ENCODE results near the gene PDE11A.

PDE11A gene

DNA sequence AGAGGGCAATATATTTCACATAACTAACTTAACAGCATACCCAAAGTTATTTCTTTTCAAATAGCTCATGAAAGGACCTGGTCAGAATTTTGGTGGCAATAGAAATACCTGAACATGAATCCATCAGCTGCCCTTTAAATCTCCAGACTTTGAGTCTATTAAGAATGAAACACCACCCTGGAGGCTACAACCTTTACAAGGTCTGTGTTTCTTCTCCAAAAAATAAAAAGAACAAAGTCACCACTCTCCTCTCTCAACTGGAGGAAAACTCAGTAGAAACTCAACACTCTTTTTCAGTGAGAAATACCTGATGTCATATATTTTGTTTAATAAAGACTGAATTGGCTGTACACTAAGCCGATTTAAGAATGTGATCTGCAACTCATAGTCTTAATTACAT, 475.7 kb downstream of the PDE11A start:
- peaks cover 11% of the 10 kb centered on the region for H3K27me3 Mint-ChIP-seq
- no peaks in the 10 kb centered on the region for H3K9me3 Mint-ChIP-seq
- no peak overlapping the region for H3K27ac Mint-ChIP-seq
- H3K36me3 Mint-ChIP-seq = no peaks in the 10 kb centered on the region
- peaks cover 9% of the 10 kb centered on the region for H3K4me1 Mint-ChIP-seq
- no peak overlapping the region for H3K4me3 Mint-ChIP-seq
- DNase-seq = no peak
- CTCF ChIA-PET = no interaction called here

DNA sequence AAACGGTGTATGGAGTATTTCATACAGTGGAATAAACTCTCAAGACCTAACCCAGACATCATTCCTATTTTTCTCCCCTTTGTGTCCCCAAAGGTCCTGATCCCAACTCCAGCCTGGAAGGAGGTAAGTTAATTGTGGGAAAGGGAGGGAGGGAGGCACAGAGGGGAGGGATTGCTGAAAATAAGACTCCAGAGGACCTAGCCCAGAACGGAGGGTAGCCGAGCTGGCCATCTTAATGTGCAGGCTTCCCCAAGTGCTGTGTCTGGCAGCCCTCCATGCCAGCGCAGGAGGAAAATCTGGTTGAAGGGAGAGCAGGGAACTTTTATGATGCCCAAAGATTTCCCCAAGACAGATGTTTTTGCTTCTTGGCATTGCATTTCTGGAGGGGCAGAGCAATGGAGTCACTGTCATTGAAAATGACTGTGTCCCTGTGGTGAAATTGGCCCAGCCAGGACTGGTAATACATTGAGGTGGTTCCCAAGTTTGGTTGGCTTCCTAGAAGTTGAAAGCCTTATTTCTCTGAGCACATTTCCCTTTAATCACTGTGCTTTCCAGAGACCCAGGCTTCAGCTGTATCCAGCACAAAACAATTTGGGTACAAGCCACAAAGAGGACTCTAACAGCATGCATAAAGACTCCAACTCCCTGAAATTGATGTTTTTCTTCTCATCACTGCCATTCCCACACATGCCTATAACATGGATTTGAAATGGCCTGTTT, 477.3 kb downstream of the PDE11A start:
- CTCF ChIA-PET = no interaction called here

DNA sequence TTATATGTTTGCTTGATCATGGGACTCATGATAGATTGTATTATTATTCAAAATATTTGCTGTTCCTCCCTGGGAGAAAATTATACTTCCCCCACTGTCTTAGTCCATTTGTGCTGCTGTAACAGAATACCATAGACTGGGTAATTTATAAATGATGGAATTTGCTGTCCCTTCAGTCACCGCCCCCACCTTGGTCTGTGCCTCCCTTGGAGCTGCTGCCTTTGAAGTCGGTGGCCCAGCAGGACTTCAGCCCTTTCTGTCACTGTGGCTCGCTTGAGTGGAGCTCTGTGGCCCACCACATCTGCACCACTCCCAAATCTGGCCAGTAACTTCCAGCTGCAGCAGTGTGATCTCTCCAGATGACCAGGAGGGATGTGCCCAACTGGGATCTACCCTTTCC, 479.2 kb downstream of the PDE11A start:
- Mint-ChIP-seq H3K9me3 (no peaks in the 10 kb centered on the region), H3K36me3 (no peaks in the 10 kb centered on the region), H3K27ac (no peak overlapping the region), H3K4me1 (no peaks in the 10 kb centered on the region), H3K27me3 (peaks cover 24% of the 10 kb centered on the region), H3K4me3 (no peak overlapping the region)
- CTCF ChIA-PET = interaction anchor here (0.7 to 1.6 kb wide), 2 partner anchors 9 to 11 kb away, joined by 3 to 7 read pairs; no protein-coding TSS in a partner anchor
- no peak for DNase-seq

More for the DNA sequence above, 477.3 kb downstream of the PDE11A start:
- H3K9me3 Mint-ChIP-seq = no peaks in the 10 kb centered on the region
- peaks cover 9% of the 10 kb centered on the region for H3K4me1 Mint-ChIP-seq
- no peak overlapping the region for H3K4me3 Mint-ChIP-seq
- H3K27me3 Mint-ChIP-seq = peaks cover 18% of the 10 kb centered on the region
- no peak for DNase-seq
- H3K27ac Mint-ChIP-seq = no peak overlapping the region
- H3K36me3 Mint-ChIP-seq = no peaks in the 10 kb centered on the region

DNA sequence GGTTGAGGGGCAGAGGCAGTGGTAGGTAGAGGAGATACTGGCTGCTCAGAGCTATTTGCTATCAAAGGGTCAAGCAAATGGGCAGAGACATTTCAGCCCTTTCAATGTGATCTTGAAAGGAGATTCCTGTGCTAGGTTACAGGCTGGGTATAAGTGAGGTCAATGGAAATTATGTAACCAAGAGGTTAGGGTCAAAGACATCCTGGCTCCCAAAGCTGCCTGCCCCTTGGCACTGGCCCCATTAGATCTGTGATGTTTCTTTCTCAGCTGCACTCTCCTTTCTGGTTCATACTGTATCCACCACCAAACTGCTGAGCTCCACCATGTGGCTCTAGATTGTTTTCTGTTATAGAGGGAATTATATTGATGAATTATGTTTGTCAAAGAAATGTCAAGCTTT, 479.6 kb downstream of the PDE11A start:
- H3K27me3 Mint-ChIP-seq = peaks cover 24% of the 10 kb centered on the region
- CTCF ChIA-PET = interaction anchor here (1.6 kb wide), 1 partner anchor 10 kb away, joined by 7 read pairs; no protein-coding TSS in a partner anchor
- DNase-seq = no peak
- no peak overlapping the region for H3K27ac Mint-ChIP-seq
- H3K36me3 Mint-ChIP-seq = no peaks in the 10 kb centered on the region
- H3K4me3 Mint-ChIP-seq = no peak overlapping the region
- no peaks in the 10 kb centered on the region for H3K9me3 Mint-ChIP-seq
- H3K4me1 Mint-ChIP-seq = no peaks in the 10 kb centered on the region

DNA sequence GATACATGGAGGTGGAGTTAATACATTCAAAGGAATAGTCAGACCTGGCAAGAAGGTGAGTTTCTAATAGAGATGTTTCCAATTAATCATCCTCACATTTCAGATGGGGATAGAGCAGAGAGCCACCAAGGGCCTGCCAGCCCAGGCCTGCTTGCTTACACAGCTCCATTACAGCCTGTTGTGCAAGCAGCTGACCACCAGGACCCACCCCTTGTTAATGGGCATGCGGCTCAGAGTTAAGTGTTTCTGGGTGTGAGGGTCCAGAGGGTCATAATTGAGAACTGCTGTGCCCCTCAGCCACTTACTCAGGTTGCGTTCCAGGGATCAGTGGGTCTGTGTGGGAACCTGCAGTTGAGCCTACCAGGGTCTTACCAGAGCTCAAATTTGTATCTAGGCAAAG, 480.2 kb downstream of the PDE11A start:
- H3K27ac Mint-ChIP-seq = no peak overlapping the region
- CTCF ChIA-PET = interaction anchor here (0.6 to 1.6 kb wide), 2 partner anchors 10 to 177 kb away, joined by 3 to 7 read pairs; no protein-coding TSS in a partner anchor
- H3K4me3 Mint-ChIP-seq = no peak overlapping the region
- no peaks in the 10 kb centered on the region for H3K9me3 Mint-ChIP-seq
- H3K27me3 Mint-ChIP-seq = peaks cover 24% of the 10 kb centered on the region
- no peak for DNase-seq
- no peaks in the 10 kb centered on the region for H3K4me1 Mint-ChIP-seq
- H3K36me3 Mint-ChIP-seq = no peaks in the 10 kb centered on the region

DNA sequence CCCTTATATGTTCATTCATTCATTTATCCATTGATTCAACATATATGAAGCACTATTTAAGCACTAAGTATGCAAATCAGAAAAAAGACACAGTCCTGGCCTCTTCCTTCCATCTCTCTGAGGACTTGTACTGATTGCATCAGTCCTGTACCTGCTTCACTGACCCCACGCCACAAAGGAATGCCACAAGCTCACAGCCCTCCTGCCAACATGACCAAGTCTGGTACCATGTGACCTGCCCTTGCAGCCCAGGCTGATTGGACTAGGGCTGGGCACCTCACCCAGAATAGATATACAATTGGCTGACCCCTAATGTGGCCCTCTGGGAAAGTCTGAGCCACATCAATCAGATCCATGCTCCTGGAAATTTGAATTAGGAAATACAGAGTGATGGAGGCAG, 483.4 kb downstream of the PDE11A start:
- H3K9me3 Mint-ChIP-seq = no peaks in the 10 kb centered on the region
- no peak for DNase-seq
- no peaks in the 10 kb centered on the region for H3K4me1 Mint-ChIP-seq
- CTCF ChIA-PET = no interaction called here
- no peak overlapping the region for H3K27ac Mint-ChIP-seq
- H3K4me3 Mint-ChIP-seq = no peak overlapping the region
- no peaks in the 10 kb centered on the region for H3K36me3 Mint-ChIP-seq
- peaks cover 21% of the 10 kb centered on the region for H3K27me3 Mint-ChIP-seq

DNA sequence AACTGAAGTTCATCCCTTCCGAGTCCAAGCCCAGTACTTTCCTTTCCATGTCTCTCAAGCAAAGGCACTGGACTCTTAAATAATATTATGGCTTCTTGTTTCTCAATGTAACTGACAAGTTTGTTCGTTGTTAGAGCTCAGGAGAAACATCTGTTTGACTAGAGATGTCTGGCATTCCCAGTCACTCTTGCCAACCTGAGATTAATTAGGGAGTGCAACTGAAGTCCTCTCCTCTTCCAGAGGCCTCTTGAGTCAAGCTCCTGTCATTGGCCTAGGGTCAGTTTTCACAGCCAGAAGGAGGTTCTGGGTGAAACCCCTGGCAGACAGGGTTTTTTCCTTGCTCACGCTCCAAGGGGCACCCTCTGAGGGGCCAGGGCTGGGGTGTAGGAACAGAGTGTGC, 483.9 kb downstream of the PDE11A start:
- CTCF ChIA-PET = no interaction called here
- Mint-ChIP-seq H3K4me1 (no peaks in the 10 kb centered on the region), H3K4me3 (no peak overlapping the region), H3K27me3 (peaks cover 17% of the 10 kb centered on the region), H3K36me3 (no peaks in the 10 kb centered on the region), H3K9me3 (no peaks in the 10 kb centered on the region), H3K27ac (no peak overlapping the region)
- no peak for DNase-seq

DNA sequence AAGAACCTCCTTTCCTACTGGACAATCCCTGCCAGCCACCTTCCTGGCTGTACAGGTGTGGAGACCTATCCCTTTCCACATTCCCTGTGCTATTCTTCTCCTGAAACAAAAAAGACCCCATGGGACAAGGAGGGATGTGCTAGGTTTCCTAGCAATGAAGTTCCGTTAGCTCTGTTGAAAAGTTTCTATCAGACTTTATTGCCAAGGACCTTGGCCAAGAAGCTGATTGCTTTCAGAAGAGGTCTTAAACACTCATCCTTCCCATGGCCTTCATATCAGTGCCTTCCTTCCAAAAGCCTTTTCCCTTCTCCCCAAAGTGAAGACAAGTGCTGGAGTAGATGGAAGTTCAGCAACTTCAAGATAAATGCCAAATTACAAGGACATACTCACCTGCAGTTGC, 485.2 kb downstream of the PDE11A start:
- CTCF ChIA-PET = no interaction called here
- Mint-ChIP-seq H3K9me3 (no peaks in the 10 kb centered on the region), H3K27ac (no peak overlapping the region), H3K27me3 (peaks cover 14% of the 10 kb centered on the region), H3K36me3 (no peaks in the 10 kb centered on the region), H3K4me1 (no peaks in the 10 kb centered on the region), H3K4me3 (no peak overlapping the region)
- no peak for DNase-seq

DNA sequence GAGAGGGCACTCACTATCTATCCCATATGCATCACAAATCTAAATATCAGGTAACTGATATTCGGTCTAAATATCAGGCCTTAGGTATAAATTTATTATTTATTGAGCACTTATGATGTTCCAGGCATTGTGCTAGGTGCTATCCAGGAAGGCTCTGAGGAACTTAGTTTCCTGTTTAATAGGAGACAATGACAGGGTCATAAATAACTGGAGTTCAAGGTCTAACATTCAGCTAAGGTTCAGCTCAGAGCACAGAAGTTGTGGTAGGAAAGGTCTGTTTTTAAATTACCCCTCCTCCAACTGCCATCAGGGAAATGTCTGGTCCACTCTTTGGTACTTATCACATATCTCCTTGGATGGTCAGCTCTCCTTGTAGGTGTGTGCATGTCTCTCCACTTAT, 486.4 kb downstream of the PDE11A start:
- Mint-ChIP-seq H3K36me3 (no peaks in the 10 kb centered on the region), H3K4me1 (no peaks in the 10 kb centered on the region), H3K9me3 (no peaks in the 10 kb centered on the region), H3K27ac (no peak overlapping the region), H3K27me3 (peaks cover 9% of the 10 kb centered on the region), H3K4me3 (no peak overlapping the region)
- DNase-seq = no peak
- CTCF ChIA-PET = no interaction called here

DNA sequence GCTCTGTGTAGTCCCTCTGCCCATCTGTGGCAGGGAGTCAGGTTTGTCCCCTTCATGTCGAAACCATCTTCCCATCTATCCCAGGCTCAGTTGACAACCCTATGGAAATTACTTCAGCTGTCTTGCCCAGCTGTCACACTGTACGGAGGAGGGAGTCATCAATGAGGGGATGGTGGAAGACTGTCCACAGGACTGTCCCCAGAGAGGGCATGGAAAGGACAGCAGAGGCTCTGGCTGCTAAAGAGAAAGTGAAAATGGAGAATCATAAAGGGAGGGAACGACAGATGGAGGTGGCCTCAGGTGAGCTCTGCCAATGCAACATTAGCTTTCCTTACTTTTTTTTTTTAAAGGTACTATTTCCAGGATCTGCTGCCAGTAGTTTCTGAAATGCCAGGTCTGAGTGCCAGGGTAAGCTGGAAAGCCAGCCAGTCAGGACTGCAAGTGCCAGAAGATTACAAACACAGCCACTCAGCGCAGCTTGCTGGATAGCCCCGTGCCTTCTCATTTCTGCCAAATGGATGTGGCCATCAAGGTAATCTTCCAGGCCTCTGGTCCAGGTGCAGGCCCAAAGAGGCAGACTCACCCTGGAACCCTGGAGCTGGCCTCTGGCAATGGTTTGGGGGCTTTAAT, 487.2 kb downstream of the PDE11A start:
- no peak overlapping the region for H3K27ac Mint-ChIP-seq
- CTCF ChIA-PET = no interaction called here
- no peaks in the 10 kb centered on the region for H3K9me3 Mint-ChIP-seq
- no peak overlapping the region for H3K4me3 Mint-ChIP-seq
- no peak for DNase-seq
- H3K27me3 Mint-ChIP-seq = peaks cover 11% of the 10 kb centered on the region
- no peaks in the 10 kb centered on the region for H3K36me3 Mint-ChIP-seq
- H3K4me1 Mint-ChIP-seq = no peaks in the 10 kb centered on the region

DNA sequence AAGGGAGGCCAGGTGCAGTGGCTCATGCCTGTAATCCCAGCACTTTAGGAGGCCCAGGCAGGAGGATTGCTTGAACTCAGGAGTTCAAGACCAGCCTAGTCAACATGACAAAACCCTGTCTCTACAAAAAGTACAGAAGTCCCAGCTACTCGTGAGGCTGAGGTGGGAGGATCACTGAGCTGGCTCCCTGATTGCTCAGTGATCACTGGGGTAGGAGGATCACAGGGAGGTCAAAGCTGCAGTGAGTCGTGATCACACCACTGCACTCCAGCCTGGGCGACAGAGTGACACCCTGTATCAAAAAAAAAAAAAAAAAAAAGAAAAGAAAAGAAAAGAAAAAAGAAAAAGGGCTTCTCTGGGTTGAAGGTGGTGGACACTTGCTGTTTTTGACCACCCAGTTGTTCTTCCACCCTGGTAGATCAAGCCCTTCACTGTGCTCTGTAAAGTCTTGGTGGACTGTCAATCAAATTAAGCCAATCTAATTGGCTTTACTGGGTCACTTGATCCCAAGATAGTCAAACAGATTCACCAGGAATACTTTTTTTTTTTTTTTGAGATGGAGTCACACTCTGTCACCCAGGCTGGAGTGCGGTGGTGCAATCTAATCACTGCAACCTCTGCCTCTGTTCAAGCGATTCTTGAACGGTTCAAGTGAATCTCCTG, 488.4 kb downstream of the PDE11A start:
- no peaks in the 10 kb centered on the region for H3K36me3 Mint-ChIP-seq
- no peak overlapping the region for H3K27ac Mint-ChIP-seq
- no peak for DNase-seq
- H3K4me1 Mint-ChIP-seq = no peaks in the 10 kb centered on the region
- H3K27me3 Mint-ChIP-seq = peaks cover 9% of the 10 kb centered on the region
- no peak overlapping the region for H3K4me3 Mint-ChIP-seq
- CTCF ChIA-PET = no interaction called here
- no peaks in the 10 kb centered on the region for H3K9me3 Mint-ChIP-seq

DNA sequence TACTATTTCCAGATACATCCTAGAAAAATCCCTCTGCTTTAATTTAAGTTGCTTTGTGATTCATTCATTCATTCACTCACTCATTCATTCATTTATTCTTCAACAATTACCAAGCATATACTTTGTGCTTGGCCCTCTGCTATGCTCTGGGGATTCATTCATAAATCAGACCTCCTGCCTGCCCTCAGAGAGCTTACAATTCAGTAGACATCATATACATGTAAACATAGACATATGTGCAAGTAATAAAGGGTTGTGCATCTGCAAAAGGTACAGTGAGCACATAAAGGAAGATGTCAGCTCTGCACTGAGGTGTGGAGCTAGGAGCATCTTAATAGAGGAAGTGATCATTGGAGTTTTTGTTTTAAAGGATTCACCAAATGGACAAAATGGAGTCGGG, 490.6 kb downstream of the PDE11A start:
- H3K4me3 Mint-ChIP-seq = no peak overlapping the region
- H3K27ac Mint-ChIP-seq = no peak overlapping the region
- H3K4me1 Mint-ChIP-seq = no peaks in the 10 kb centered on the region
- DNase-seq = no peak
- peaks cover 4% of the 10 kb centered on the region for H3K27me3 Mint-ChIP-seq
- CTCF ChIA-PET = no interaction called here
- no peaks in the 10 kb centered on the region for H3K36me3 Mint-ChIP-seq
- H3K9me3 Mint-ChIP-seq = no peaks in the 10 kb centered on the region

DNA sequence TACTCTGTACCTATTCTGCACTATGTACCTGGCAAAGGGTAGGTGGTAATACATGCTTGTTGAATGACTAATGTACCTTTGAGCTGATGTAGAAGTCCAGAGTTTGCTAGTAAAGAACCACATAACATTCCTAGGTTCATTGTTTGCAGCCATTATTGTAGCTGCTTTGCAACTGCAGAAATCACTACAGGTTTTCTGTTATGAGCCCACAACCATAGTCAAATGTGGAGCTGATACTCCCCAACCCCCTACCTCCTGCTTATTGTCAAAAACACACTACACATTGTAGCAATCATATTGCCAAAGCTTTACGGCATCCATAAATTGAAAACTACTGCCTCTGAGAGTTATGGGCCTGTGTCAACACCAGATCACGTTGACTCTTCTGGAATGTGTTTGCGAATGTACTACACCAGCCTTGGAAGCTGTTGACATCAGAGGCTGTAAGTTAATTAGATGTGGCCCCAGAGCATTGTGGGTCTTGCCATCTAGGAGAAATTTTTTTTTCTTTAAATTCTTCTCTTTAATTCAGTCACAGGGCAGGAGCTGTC, 493.0 kb downstream of the PDE11A start:
- no peaks in the 10 kb centered on the region for H3K36me3 Mint-ChIP-seq
- H3K9me3 Mint-ChIP-seq = no peaks in the 10 kb centered on the region
- no peak overlapping the region for H3K27ac Mint-ChIP-seq
- peaks cover 4% of the 10 kb centered on the region for H3K27me3 Mint-ChIP-seq
- CTCF ChIA-PET = no interaction called here
- H3K4me1 Mint-ChIP-seq = no peaks in the 10 kb centered on the region
- DNase-seq = no peak
- H3K4me3 Mint-ChIP-seq = no peak overlapping the region

DNA sequence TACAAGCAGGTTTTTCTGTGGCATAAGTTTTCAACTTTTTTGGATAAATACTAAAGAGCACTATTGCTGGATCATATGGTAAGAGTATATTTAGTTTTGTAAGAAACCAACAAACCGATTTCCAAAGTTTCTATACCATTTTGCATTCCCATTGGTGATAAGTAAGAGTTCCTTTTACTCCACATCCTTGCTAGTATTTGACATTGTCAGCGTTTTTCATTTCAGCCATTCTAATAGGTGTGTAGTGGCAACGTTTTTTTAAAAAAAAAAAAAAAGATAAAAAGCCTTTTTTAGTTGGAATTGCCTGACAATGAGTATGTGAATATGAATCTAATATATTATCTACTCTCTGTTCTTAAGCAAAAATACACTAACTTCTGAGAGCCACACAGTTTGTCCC, 494.1 kb downstream of the PDE11A start:
- H3K27me3 Mint-ChIP-seq = peaks cover 8% of the 10 kb centered on the region
- H3K36me3 Mint-ChIP-seq = no peaks in the 10 kb centered on the region
- no peak for DNase-seq
- CTCF ChIA-PET = no interaction called here
- no peaks in the 10 kb centered on the region for H3K9me3 Mint-ChIP-seq
- H3K4me3 Mint-ChIP-seq = no peak overlapping the region
- H3K27ac Mint-ChIP-seq = no peak overlapping the region
- H3K4me1 Mint-ChIP-seq = no peaks in the 10 kb centered on the region

DNA sequence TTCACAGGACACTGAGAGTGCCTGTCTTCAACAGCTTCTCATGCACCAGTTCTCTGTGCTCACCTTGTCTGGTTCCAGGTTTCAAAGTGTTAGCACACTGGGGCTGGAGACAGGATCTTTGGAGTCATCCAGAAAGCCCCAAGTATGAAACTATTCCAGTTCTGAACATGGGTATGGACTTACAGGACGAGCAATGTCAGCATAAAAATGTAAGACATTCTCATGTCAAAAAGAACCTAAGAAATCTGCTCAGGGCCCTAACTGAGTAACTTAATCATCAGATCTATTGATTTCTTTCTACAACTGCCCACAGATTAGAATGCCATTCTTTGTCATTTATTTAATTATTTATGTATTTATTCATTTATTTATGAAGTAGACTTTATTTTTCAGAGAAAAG, 495.5 kb downstream of the PDE11A start:
- H3K36me3 Mint-ChIP-seq = no peaks in the 10 kb centered on the region
- H3K9me3 Mint-ChIP-seq = no peaks in the 10 kb centered on the region
- H3K4me1 Mint-ChIP-seq = no peaks in the 10 kb centered on the region
- peaks cover 8% of the 10 kb centered on the region for H3K27me3 Mint-ChIP-seq
- no peak overlapping the region for H3K27ac Mint-ChIP-seq
- DNase-seq = no peak
- CTCF ChIA-PET = interaction anchor here (1.2 kb wide), 1 partner anchor 11 kb away, joined by 3 read pairs; no protein-coding TSS in a partner anchor
- no peak overlapping the region for H3K4me3 Mint-ChIP-seq

All from activated naive CD4-positive, alpha-beta T cell treated with anti-CD3 and anti-CD28 coated beads, Interleukin-2, amount 10 ng/mL, durations not matched to agents 7 days and 5 days (primary cell).